HG03439 (cell line): Measurements from ENCODE around the gene ANO8.

Source experiments
- ATAC-seq: cut with Tn5 transposase; IDR thresholded peaks from one replicate; pipeline ENCODE4 v1.9.1; 2021; ENCODE audit warnings: mild to moderate bottlenecking, moderate library complexity; ENCODE audit not compliant: unreplicated experiment

ANO8 gene

DNA sequence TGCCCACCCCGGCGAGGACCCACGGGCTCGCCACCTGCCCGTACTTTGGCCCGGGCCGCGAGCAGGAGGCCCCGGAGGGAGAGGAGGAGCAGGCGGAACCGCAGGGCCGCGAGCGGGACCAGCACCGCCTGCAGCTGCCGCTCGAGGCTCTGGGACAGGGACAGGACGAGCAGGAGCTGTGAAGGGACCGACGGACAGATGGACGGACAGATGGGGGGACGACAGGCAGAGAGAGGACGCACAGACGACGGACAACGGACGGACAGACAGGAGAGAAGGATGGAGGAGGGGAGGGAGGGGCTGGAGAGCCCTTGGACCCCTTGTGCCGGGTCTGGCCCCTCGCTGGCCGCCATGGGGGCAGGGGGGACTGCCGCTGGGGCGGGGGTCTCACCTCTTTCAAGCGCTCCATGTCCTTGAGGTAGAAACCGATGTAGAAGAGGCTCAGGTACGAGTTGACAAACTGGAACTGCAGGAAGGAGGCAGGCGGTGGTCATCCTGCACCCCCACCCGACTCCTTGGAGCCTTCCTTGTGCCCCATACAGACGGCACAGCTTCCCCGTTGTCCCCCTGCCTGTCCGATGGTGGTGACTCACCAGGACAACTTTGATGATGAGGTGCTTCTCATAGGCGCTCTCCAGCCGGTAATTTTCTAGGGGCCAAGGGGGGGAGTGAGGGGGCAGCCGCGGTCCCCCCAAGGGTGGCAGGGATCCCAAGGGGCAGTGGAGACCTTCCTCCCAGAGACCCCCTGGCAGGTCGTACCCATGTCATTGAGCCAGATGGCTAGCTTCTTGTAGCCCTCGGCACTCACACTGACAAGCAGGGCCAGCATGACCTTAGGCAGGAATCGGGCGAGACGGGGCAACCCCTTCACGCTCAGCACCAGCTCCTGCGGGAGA is 5.0 kb downstream of the ANO8 start:
- ATAC-seq = no peak

DNA sequence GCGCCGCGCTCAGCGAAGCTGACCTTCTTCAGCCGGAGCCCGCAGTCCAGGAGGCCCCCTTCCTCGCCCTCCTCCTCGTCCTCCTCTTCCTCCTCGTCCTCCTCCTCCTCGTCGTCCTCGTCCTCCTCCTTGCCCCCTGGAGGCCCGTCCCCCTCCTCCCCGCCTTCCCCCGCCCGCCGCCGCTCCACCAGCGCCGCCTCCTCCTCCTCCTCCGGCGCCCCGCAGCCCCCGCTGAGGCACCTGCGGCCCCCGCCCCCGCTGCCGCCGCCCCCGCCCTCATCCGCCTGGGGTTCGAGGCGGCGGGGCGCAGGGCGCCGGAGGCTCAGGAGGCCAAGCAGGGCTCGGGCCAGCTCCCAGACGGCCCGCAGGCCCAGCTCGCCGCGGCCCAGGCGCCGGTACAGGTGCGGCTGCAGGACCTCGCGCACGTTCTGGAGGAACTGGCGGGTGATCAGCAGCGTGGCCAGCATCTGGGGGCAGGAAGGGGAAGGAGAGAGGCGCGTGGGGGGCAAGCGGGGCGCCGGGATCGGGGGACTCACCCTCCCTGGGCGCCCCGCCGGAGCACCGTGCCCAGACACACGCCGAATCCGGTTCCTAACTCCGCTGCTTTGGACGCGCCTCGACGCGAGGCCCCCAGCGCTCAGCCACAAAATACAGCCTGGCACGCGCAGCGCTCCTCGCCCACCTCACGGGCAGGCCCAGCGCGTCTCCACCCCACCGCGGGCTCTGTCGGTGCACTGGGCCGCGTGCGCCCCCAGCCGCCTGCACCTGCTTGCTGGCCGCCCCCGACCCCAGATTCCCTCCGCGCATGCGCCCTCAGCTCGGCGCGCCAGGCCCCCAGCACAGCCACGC is 5.9 kb downstream of the ANO8 start:
- no peak for ATAC-seq

DNA sequence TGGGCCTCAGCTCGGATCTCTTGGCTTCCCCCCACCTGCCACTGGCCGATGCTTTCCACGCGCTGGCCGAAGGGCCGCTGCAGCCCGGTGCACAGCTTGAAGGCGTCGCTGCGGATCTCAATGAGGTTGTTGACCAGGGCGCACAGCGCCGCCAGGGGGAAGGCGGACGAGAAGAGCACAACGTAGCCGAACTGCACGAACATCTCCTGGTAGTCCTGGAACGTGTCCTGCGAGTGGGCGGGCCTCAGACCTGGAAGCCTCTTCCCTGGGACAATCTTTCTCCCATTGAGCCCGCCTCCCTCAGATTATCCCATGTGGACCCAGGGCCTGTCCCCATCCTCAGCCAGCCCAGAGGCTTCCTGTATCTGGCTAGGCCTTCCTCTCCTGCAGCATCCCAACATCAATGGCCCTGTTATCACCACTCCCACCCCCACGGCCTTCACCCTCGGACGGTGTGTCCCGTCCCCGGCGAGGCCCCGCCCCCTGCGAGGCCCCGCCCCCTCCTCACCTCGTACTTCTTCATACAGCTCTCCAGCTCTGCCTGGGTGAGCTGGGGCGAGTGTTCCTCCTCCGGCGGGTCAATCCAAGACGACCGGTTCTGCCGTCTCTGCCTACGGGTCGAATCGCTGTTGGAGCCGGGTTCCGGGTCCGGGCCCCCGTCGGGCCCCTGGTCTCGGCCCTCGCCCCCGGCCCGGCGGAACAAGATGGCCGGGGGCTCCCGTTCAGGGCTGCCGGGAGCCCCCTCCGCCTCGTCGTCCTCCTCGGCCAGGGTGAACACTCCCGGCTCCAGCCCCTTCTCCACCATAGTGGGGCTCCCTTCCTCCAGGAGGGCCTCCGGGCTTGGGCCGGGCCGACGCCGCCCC is 6.8 kb downstream of the ANO8 start:
- ATAC-seq = no peak

DNA sequence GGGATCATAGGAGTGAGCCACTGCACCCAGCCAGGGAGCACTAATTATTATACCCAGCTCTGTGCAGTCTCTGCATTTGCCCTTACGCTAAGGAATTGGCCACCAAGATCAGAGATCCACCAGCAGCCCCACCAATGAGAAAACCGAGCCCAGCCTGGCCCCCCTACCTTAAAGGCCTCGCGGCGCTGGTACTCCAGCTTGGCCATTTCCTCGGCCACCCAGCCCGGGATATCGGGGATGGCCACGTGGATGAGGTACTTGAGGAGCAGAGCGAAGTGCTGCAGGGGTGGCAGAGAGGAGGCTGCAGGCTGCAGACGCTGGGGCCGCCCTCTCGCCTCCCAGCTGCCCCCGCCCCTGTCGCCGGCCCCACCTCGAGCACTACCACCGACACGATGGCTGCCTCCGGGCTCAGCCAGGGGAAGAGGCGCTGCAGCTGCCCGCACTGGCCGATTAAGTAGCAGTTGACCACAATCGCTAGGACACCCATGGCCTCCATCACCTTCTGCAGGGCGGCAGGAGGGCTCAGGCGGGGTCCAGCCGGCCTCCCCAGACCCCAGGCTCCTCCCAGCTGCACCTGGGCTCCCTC is 7.5 kb downstream of the ANO8 start:
- ATAC-seq = no peak

DNA sequence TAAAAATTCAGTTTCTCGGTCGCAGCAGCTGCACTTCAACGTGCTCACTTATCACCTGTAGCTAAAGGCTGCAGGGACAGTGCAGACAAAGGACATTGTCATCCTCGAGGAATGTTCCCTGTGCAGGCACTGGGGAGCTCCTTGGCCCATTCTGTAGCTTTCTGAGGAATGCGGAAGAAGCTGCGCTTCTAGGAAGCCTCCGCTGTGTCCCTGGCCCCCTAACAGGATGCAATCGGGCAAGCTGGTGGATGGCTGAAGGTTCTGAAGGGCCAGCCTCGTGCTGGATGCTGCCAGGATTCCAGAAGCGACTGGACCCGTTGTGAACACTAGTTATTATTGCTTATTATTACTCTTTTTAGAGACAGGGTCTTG is 8.1 kb downstream of the ANO8 start:
- no peak for ATAC-seq

DNA sequence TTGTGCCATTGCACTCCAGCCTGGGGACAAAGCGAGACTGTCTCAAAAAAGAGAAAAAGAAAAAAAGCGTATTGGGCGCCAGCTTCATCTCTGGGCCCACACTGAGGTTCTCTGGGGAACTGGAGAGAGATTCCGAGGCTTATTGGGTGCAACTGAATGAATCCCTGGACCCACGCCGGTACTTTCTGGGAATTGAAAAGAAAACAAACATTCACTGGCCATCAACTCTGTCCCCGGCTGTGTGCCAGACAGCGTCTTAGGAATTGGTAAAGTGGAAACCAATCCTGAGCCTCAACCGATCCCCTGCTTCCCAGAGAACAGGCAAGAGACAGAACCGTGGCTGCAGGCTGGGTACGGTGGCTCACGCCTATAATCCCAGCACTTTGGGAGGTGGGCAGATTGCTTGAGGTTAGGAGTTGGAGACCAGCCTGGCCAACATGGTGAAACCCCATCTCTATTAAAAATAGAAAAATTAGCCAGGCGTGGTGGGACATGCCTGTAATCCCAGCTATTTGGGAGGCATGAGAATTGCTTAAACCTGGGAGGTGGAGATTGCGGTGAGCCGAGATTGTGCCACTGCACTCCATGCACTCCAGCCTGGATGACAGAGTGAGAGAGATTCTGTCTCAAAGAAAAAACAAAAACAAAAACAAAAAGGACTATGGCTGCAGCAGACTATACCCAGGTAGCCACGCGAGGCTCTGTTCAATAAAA is 8.6 kb downstream of the ANO8 start:
- ATAC-seq = no peak

DNA sequence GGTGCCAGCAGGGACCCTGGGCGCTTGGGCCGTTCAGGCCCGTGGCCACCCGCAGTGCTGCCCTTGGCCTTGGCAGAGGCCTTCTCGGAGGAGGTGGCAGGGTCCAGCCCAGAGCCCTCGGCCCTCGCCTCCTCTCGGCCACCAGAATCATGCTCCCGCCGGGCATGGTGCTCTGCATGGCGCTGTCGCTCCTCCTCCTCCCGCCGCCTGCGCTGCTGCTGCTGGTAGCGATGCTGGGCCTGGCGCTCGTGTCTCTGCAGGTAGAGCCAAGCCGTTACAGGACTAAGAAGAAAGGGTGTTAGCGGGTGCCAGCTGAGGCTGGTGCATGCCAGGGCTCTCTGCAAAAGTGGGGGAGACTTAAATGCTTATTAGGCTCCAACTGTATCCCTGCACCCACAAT is 9.5 kb downstream of the ANO8 start:
- no peak for ATAC-seq

DNA sequence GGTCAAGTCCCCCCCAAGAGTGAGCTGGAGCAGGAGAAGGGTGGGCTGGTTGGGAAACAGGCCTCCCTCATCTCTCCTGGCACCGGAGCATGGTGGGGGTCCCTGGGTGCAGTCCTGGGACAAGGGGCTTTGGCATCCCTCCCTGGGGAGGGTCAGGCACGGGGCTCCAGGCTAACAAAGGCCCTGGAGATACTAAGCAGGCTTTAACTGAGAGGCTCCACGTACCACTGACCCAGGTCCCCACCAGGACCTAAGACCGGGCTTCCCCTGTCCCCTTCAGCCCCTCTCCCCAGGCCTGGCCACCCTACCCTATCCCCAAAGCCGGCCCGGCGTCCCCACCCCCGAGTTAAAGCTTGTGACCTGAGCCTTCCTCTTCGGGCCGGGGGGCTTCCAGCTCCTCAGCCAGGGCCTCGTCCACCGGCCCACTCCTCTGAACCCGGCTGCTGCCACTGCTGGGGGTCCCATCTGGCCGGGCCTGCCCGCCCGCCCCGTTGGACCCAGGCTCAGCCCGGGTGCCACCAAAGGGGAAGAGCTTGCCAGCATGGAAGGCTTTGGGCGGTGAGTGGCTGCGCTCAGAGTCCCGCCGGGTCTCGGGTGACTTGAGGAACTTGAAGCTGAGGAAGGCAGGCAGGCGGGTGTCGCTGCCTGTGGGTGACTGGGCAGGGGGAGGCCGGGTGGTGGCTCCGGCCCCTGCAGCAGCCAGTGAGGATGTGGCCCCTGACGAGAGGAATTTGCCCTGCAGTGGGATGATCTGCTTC is 10.1 kb downstream of the ANO8 start:
- no peak for ATAC-seq

DNA sequence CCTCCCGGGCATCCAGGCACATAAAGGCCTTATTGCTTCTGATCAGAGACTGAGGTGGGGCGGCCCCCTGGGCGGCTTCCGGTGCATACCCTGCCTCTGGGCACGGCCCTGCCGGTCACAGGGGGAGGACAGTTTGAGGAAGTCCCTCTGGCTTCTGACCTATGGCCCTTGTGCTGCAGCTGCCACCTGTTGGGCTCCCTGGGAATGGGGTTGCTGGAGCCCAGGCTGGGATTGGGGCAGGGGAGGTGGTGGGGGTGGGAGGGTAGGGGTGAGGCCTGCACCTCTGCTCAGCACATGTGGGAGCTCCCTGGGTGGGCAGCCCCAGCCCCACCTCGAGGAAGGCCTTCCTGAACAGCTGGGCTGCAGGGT is 10.7 kb downstream of the ANO8 start:
- no peak for ATAC-seq

DNA sequence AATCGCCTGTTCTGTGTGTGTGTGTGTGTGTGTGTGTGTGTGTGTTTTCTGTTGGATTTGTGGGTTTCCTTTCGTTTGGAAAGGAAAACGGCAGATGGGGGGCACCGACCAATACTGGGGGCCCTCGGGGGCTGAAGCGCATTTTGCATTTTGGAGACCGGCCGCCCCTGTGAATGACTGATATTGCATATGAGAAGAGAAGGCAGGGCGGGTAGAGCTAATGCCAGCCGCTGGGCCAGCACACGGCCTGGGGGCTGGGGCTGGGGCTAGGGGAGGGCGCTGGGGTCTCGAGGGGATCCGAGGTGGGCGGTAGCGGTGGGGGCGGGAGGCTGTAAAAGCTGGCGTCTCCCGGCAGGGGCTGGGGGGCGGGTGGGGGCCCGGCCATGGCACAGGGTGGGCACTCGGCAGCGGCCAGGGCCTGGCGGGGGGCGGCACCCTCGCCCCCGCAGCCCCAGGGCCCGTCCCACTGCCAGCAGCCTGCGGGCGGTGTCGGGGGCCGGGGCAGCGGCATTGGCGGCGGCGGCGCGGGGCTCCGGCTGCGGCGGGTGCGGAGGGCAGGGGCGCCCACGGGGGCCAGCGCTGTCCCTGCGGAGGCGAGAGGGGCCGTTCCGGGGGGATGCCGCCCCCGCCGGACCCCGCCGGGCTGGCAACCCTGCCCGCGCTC is 11.2 kb downstream of the ANO8 start:
- no peak for ATAC-seq

DNA sequence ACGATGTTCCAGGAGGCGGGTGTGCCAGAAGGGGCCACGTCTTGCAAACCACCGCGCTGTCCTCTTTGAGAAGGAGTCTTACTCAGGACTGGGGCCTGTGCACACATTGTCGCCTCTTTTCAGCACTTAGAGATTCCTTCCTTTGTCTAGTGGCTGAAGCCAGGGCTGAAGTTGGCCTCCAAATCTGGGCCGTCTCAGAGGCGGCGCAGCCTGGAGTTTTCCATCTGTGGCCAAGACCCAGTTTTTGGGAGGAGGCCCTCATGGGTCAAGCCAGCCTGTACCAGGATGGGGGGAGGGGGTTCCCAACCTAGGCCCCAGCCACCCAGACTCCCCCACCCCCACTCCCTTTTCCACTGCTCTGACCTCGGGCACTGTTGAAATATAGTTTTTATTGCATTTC is 11.8 kb downstream of the ANO8 start:
- no peak for ATAC-seq

DNA sequence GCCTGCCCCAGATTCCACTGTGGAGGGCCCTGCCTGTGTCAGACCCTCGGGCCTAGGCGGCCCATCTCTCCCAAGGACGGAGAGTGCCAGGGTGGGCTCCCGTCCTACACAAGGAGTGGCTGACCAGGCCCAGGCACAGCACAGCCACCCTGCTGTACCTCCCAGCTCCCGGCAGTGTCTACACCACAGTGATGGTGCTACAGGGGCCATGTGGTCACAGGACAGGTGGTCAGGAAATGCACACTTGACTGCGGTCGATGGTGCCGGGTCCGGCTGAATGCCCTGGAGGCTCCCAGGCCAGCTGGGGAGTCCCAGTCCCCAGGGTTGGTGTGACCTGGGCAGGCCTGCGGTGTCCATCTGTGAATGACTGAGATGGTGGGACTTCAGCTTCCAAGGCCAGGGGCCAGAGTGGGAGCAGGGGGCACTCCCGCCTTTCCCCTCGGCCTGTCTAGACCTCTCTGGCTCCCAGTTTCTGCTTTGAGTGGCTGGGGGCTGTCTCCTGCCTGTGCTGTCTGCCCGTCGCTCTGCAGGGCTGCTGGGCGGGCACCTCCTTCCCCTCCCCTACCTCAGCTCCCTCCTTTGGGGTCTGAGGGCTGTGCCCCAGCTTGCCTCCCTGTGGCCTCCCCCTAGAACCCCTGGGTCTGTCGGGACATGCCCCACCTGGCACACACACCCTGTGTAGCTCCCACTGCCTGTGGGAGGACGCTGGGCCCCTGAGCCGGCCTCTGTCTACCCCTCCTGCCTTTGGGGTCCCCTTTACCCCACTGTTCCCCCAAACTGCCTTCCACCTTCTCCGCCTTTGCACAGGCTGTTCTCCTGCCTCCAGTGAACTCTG is 12.8 kb downstream of the ANO8 start:
- ATAC-seq = no peak

DNA sequence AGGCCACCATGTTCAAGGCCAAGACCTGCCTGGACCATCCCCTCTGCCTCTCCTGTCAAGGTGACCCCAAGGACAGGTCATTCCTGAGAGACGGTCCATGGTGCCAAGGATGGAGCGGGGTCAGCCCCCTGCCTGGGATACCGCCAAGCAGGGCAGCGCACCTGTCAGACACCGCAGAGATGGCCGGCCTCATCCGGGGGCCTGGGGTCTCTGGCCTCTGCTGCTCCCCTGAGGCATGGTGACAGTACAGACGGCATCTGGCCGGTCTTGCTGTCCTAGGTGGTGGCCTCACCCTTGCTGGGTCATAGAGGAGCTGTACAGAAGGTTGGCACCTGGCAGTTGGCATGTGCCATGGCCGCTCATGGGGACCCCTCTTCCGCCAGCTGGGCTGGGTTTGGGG is 14.2 kb downstream of the ANO8 start:
- ATAC-seq = no peak

DNA sequence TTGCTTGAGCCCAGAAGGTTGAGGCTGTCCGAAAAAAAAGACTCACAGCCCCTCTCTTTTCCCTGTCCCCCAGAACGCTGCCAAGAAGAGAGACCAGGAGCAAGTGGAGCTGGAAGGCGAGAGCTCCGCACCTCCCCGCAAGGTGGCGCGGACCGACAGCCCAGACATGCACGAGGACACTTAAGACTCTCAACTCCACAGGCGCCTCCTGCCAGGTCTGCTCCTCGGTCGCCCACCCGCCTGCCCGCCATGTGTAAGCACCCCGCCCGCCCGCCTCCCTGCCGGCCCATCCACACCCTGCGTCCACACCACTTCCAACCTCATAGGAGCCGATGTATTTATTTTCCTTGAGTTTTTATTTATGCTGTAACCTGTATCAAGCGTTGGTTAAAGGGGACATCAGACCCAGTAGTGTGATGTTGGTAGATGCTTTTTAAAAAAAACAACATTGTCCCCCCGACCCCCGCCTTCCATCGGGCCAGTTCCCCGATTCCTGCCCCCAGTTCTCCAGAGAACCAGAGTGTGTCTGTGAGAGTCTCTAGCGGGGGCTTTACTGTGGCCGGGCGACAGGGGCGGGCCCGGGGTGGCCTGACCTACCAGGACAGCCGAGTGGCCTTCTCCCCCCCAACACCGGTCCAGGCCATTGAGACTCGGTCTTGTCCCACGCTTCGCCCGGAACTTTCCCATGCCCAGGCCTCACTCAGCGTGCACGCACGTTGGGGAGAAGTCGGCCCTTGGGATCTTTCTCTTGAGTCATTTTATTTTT is 15.0 kb downstream of the ANO8 start:
- no peak for ATAC-seq

DNA sequence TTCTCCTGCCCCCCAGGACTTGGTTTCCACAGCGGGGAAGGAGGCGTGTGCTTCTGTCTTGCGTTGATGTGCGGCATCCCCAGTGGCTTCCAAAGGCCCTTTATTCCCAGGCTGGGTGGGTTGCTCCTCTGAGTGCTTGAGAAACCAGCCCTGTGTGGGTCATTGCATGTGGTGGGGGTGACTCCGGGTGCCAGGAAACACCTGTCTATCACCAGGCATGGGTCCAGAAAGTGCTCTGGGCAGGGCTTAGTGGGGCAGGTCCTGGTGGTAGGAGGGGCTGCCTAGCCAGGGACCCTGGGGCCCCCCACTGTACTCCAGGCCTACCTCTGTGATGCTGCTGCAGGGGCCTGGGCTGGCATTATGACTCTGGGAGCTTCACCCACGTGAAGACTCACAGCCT is 15.7 kb downstream of the ANO8 start:
- ATAC-seq = no peak

DNA sequence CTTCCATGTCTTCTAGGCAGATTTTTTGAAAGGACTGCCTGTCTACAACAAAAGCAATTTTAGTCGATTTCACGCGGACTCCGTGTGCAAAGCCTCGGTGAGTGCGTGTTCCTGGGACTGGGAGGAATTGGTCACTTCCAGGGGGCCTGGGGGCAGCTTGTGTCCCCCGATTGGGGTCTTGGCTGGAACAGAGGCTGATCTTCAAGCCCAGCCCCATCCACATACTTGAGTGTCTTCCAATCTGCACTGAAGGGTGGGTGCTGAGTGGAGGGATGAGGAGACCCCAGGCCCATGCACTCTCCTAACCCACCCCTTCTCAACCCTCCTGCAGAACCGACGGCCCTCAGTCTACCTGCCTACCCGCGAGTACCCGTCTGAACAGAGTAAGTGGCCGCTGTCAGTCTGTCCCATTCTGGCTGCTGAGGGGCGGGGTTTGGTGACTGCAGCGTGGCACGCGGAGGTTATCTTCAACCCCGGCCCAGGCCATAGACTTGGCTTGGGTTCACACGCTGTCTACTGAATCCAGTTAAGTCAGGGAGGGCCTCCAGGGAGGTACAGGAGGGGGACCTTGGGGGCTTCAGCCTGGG is 20.6 kb downstream of the ANO8 start:
- no peak for ATAC-seq
